ENCODE results near the gene SNRNP35.
"Not testable (repeated sequence)": the region's sequence is repeated elsewhere in the genome, so short reads cannot be mapped to it uniquely, and the experiment has no call there.

The SNRNP35 gene

DNA sequence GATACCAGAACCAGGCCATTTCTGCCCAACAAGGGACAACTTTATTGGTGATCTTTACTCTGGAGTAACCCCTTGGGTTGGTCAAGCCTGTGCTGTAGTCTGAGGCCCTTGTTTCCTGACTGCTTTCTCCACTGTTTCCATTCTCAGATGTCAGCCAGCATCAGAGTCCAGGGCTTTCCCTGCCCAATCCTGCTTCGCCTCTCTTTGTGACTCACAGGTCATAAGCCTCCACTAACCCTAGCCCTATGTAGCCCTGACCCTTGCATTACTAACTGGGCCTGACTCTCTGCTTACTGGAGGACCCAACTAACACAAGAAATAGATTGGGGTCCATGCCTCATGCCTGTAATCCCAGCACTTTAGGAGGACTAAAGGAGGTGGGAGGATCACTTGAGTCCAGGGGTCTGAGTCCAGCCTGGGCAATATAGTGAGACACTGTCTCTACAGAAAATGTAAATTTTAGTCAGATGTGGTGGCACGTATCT is 8.6 kb upstream of the SNRNP35 start:
- DNase-seq (ENCODE audit: low spot score) = no peak

GRCh38 chr12:123449856-123450255 is 8.1 kb upstream of the SNRNP35 start:
- no peak for DNase-seq (ENCODE audit: low spot score)

DNA sequence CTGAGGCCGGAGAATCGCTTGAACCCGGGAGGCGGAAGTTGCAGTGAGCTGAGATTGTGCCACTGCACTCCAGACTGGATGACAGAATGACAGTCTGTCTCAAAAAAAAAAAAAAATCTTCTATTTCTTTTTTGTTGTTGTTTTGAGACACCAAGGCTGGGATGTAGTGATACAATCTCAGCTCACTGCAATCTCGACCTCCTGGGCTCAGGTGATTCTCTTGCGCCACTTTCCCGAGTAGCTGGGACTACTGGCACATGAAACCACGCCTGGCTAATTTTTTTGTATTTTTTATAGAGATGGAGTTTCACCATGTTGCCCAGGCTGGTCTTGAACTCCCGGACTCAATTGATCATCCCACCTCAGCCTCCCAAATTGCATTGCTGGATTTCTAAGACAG is 7.3 kb upstream of the SNRNP35 start:
- DNase-seq (ENCODE audit: low spot score) = no peak

DNA sequence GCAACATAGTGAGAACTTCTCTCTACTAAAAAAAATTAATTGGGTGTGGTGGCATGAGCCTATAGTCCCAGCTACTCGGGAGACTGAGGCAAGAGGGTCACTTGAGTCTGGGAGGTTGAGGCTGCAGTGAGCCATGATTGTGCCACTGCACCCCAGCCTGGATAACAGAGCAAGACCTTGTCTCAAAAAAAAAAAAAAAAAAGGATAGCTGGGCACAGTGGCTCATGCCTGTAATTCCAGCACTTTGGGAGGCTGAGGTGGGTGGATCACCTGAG is 5.7 kb upstream of the SNRNP35 start:
- DNase-seq (ENCODE audit: low spot score) = not testable (repeated sequence)

DNA sequence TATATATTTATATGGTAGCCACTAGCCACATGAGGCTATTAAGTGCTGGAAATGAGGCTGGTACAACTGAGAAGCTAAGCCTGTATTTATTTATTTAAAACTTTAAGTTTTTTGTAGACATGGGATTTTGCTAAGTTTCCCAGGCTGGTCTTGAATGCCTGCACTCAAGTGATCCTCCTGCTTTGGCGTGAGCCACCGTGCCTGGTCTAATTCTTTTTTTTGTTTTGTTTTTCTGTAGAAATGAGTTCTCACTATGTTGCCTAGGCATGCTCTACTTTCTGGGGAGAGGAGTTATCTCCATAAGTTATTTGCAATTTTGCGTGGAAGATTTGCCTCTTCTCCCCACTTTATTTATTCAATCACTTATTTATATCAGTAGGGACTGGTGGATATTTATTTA is 4.8 kb upstream of the SNRNP35 start:
- no peak for DNase-seq (ENCODE audit: low spot score)

DNA sequence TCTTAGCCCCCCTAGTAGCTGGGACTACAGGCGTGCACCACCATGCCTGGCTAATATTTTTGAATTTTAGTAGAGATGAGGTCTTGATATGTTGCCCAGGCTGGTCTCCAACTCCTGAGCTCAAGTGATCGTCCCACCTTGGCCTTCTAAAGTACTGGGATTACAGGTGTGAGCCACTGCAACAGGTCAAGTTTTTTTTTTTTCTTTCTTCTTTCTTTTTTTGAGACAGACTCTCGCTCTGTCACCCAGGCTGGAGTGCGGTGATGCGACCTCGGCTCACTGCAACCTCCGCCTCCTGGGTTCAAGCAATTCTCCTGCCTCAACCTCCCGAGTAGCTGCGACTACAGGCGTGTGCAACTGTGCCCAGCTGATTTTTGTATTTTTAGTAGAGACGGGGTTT is 5.2 kb downstream of the SNRNP35 start:
- not testable (repeated sequence) for DNase-seq (ENCODE audit: low spot score)

DNA sequence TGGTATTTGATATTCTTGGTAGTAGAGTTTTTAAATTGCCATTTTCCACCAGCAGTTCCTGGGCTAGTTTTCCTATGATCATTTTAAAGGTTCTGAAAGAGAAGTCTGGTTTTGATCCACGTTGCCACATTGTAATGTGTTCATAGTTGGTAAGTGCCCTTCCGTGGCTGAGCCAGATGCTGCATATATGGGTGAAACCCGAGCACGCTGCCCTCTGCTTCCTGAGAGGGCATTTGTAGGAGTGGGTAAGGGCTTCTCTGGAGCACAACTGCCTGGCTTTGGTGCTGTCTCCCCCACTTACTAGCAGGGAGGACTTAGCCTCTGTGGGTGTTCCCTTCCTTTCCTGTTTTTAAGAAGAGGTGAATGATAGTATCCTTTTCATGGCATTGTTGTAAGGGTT is 7.1 kb downstream of the SNRNP35 start:
- no peak for DNase-seq (ENCODE audit: low spot score)

DNA sequence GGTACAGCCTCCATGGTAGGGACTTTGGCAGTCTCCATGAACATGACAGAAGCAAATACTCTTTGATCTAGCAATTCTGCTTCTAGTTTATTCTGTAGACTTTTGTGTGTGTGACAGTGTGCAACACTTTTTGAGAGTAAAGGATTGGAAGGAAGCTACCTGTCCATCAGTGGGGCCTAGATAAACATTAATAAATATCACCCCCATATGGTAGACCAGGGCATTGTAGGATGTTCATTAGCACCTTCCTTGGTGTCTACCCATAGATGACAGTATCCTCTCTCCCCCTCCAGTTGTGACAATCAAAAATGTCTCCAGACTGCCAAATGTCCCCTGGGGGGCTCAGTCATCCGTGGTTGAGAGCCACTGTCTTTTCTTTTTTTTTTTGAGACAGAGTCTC is 10.8 kb downstream of the SNRNP35 start:
- DNase-seq (ENCODE audit: low spot score) = no peak

- no peak for DNase-seq (ENCODE audit: low spot score)
Observed at GRCh38 chr12:123469978-123470377, 12.0 kb downstream of the SNRNP35 start.

GRCh38 chr12:123471374-123472068 is 13.6 kb downstream of the SNRNP35 start:
- no peak for DNase-seq (ENCODE audit: low spot score)

- DNase-seq (ENCODE audit: low spot score) = no peak
Observed at GRCh38 chr12:123472438-123472849, 14.5 kb downstream of the SNRNP35 start.

- DNase-seq (ENCODE audit: low spot score) = peak; percentile 47
Observed at GRCh38 chr12:123474485-123475245, 16.7 kb downstream of the SNRNP35 start.

GRCh38 chr12:123475246-123475703 is 17.3 kb downstream of the SNRNP35 start:
- no peak for DNase-seq (ENCODE audit: low spot score)

- DNase-seq (ENCODE audit: low spot score) = no peak
Observed at GRCh38 chr12:123478069-123478468, 20.1 kb downstream of the SNRNP35 start.

- DNase-seq (ENCODE audit: low spot score) = peak; percentile 42
Observed at GRCh38 chr12:123478762-123479161, 20.8 kb downstream of the SNRNP35 start.

- no peak for DNase-seq (ENCODE audit: low spot score)
Observed at GRCh38 chr12:123479442-123480180, 21.7 kb downstream of the SNRNP35 start.

GRCh38 chr12:123481251-123481650 is 23.3 kb downstream of the SNRNP35 start:
- not testable (repeated sequence) for DNase-seq (ENCODE audit: low spot score)

DNA sequence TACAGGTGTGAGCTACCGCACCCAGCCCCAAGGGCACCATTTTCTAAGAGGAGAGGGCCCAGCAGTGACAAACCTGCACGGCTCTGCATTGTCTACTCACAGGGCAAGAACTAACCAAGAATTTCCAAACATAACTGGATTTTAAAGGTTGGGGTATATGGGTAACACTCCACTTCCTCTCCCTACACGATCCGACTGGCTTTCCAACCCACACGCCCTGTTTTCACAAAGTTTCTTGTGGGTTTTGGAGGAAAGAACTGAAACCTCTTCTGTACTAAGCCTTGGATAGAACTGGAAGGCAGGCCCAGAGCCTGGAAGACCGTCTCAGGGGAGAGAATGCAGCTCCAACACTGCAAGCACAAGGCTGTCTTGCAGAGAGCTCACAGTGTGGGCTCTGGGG is 24.9 kb downstream of the SNRNP35 start:
- no peak for DNase-seq (ENCODE audit: low spot score)

DNA sequence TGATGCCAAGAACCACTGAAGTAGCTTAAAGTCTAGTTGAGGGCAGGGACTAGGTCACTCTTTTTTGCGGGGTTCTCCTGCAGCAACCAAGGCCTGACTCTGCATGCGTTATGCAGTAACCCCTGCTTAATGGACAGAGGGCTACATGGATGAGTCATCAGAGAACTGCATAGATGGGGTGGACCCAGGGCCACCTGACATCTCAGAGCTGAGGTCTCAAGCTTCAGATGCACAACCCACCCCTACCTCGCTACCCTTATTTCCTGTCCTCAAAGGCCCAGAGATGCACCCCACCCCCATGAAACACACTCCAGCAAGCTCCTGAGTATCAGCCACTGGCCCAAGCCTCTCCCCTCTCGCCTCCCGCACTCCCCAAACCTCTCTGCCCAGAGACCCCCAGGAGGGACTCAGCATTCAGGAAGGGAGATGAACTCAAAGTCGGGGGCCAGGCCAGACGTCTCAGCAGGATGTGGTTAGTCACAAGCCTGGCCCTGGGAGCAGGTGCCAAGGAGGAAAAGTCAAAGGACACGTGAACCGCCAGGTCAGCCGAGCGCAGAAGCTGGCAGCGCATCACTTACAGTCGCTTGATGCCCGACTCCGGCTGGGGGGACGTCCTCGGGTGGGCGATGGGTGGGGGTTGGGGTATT is 25.8 kb downstream of the SNRNP35 start:
- DNase-seq (ENCODE audit: low spot score) = no peak

DNA sequence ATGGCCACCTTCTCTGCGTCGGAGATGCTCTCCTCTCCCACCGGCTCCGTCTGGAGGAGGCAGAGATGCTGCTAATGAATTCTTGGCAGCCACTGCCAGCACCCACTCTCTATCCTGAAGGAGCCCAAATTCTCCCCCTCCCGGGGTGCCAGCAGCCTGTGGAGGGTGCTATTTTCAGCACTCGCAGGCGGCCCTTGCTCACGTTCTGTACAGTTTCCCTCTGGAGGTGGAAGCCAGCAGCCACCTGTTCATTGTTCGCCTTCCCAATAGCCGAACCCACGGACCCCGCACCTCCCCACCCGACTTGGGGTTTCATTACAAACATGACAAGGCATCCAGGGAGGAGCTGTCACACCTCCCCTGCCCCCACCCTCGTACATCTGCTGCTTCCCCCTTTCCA is 27.8 kb downstream of the SNRNP35 start:
- no peak for DNase-seq (ENCODE audit: low spot score)

DNA sequence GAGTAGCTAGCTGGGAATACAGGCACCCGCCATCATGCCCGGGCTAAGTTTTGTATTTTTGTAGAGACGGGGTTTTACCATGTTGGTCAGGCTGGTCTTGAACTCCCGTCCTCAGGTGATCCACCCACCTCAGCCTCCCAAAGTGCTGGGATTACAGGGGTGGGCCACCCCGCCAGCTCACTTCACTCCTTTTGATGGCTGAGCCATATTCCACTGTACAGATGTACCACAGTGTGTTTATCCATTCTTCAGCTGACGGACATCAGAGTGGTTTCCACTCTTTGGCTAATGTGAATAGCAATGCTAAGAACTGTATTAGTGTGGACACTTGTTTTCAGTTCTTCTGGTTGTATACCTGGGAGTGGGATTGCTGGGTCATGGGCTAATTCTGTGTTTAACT is 29.5 kb downstream of the SNRNP35 start:
- DNase-seq (ENCODE audit: low spot score) = no peak

DNA sequence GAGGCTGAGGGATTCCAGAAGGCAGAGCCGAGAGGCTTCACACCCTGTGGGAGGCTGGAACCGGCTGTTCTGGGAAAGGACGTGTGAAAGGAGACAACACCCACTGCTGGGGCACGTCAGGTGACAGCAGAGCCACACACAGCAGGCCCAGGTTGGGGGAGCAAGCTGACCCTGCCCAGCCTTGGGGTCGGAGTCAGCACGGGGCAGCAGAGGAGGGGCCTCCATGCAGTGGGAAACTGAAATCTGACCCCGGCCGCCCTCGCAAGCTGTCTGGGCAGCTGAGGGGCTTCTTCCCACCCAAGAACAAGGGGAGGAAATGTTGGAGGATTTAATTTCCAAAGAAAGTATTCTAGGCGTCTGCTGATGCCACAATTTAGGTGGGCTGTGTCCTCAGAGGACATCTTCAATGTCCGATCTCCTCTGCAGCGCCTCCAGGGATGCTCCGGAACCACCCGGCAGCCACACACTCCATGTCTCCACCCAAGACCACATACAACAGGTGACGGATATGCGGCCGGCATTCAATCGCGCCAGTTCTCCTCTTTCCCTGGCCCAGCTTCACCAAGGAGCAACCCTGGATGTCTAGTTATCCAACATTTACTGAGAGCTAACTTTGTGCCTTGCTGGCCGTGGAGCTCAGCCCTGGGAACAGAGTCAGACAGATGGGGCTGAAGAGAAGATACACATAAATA is 30.7 kb downstream of the SNRNP35 start:
- no peak for DNase-seq (ENCODE audit: low spot score)
